ENCODE measurements around the gene HTT.

GRCh38 chr4:3239998-3240920 is 165.8 kb downstream of the HTT start:
- TF ChIP-seq POLR2A (IDR thresholded peaks at IDR 0.05) (no peak), POLR2AphosphoS5 (IDR thresholded peaks at IDR 0.05) (no peak)
- TF ChIP-seq, protein P1, sequence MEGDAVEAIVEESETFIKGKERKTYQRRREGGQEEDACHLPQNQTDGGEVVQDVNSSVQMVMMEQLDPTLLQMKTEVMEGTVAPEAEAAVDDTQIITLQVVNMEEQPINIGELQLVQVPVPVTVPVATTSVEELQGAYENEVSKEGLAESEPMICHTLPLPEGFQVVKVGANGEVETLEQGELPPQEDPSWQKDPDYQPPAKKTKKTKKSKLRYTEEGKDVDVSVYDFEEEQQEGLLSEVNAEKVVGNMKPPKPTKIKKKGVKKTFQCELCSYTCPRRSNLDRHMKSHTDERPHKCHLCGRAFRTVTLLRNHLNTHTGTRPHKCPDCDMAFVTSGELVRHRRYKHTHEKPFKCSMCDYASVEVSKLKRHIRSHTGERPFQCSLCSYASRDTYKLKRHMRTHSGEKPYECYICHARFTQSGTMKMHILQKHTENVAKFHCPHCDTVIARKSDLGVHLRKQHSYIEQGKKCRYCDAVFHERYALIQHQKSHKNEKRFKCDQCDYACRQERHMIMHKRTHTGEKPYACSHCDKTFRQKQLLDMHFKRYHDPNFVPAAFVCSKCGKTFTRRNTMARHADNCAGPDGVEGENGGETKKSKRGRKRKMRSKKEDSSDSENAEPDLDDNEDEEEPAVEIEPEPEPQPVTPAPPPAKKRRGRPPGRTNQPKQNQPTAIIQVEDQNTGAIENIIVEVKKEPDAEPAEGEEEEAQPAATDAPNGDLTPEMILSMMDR (IDR thresholded peaks at IDR 0.05): no peak
